CD4-positive, alpha-beta T cell treated with Interferon alpha-2 for 1 hour (primary cell): ENCODE data around the gene CRTC3.

Experiments
- DNase-seq, 2 donors: peaks; one replicate each; pipeline ENCODE4 v3.0.0-alpha.2; 2020 to 2022

The CRTC3 gene

DNA sequence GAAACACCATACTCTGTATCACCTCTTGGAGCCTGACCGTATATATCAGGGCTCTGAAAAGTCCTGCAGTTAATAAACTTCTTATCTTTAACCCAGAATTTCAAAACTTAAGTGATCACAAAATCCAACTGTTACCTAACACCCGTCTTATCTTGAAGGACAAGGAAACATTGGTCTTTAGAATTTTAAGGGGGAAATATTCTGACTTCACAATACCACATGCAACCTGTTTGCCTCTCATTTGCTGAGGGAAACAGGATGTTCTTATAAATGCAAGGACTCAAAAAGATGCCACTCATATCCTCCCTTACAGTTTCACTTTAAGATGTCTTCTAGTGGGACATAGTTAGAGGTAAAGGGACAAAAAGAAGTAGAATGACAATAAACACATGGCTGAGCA is 67.9 kb downstream of the CRTC3 start:
- peak in 1 of 2 donors; percentile 69 for DNase-seq

DNA sequence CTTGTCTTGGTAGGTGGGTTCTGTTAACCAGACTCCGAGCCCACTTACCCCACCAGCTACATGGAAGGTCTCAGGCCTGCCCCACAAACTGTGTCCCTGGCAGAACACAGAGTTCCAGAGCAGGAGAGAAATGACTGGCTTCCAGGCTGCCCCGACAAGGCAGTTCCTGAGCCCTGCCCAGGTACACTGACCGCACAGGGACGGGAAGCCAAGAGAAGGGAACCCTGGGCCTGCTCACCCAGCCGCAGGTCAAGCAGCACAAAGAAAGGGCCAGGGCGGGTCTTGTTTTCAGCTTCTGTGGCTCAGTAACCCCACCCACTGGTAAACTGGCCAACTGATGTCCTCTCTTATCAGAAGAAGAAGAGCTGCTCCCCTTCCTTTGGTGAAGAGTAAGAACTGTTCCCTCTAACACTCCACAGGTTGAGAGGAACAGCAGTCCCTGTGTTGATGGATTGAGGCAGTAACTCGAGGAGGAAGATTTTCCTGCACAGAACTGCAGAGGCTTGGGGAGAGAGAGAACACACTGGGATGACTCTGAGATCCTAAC is 68.4 kb downstream of the CRTC3 start:
- peak; percentile 37 to 54 for DNase-seq

DNA sequence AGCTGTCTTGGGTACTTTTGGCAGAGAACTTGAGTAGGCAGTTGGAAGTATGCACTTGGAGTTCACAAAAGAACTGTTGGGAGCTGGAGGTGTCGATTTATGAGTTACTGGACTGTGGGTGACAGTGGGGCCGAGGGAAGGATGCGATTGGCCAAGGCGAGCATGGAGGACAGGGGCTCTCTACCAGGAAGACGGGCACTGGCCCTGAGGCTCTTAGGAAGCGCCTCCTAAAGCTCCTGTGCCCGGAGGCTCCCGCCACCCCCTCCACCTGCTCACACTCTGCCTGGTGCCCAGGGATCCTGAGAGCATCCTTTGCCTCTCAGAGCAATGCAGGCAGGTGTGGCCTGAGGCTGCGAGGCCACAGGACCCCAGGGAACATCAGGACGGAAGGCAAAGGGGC is 69.0 kb downstream of the CRTC3 start:
- no peak for DNase-seq

DNA sequence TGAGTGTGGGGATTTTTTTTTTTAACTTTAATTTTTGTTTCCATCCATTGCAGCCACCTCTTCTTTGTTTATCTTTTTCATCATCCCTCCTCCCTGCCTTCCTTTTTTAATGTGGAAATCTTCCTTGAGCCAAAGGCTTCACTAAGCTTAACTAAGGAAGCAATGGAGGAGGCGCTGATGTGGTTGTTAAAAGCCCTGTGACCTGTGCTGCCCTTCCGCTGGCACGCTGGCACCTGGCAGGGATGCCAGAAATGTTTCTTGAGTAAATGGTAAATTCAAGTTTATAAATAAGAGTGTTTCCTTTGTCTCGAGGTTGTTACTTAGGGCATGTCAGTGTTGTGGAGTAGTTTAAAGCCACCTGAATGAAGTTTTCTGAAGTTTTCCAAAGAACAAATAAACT is 69.4 kb downstream of the CRTC3 start:
- DNase-seq = no peak

DNA sequence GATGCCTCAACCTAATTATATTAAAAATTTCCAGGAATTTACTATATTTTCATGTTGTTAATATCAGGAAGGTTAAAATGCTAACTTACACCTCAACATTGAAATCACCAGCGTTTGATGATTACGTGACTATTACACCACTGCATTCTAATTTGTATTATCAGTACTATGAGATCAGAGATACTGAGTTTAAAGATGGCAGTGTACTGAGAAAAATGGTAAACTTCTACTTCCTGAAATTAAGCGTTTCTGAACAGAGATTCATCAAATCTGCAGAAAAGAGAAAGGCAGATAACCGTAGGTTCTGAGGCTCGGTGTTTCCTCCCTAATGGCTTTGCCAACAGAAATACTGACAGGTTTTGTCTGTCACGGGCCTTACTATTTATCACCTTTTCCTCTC is 69.9 kb downstream of the CRTC3 start:
- no peak for DNase-seq

DNA sequence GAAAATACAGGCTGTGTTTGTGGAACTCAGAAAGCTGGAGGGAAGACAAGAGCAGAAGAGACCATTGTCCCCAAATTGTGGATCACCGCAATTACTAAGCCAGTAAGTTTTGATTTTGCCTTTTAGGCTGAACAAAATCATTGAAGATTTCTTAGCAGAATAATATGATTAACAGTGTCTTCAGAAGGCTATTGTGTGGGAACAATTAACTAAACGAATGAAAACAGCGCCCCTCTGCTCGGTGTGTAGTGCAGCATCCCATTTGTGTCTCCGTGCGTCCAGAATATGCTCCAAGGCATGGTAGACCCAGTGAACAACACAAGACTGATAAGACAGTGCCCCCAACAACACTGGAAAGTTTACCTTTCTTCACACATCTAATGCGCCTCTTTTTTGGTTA is 71.2 kb downstream of the CRTC3 start:
- DNase-seq = no peak

DNA sequence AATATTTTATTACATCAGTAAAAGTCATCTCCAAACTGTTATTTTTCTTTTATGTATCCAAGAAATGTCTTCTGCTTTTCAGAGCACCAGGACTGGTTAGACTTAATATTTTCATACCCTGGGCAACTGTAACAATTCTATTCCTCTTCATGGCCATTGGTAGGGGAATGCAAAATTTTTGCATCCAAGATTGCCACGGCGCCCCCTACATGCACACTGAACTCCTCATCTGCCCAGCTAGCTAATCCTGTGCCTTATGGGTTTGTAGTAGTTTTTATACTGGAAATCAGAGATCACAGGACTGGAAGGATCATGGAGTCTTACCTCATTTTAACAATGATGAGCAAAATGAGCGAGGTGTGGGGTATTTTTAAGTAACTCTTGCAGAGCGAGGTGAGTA is 74.2 kb downstream of the CRTC3 start:
- DNase-seq = peak; percentile 48 to 67

DNA sequence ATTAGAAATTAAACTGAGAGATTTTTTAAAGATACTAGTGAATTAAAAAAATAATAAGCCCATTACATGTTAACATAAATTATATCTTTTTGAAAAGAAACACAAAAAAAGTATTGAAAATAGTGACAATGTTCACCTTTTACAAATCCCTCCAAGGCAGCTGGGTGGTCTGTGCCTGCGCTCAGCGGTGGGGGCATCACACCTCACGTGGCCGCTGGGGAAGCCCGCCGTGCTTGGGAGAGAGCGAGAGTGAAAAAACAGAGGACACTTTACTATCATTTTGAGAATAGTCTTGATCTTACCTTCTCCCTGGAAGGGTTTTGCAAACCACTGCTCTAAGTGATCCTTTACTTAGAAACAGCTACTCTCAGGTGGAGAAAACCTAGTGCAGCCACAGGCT is 76.9 kb downstream of the CRTC3 start:
- no peak for DNase-seq

DNA sequence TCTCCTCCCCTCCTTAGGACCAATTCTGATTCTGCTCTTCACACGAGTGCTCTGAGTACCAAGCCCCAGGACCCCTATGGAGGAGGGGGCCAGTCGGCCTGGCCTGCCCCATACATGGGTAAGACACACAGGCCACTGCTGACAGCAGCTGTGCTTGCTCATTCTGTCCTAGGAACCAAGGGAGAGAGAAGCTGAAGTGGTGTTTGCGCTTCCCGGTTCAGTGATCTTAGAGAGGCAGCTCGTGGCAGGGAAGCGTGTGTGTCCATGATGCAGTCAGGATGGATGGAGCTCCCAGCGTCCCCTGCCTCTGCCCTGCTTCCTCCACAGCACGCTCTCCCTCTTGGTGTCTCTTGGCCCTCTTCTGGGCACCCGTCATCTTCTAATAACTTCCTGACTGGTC is 77.6 kb downstream of the CRTC3 start:
- no peak for DNase-seq

DNA sequence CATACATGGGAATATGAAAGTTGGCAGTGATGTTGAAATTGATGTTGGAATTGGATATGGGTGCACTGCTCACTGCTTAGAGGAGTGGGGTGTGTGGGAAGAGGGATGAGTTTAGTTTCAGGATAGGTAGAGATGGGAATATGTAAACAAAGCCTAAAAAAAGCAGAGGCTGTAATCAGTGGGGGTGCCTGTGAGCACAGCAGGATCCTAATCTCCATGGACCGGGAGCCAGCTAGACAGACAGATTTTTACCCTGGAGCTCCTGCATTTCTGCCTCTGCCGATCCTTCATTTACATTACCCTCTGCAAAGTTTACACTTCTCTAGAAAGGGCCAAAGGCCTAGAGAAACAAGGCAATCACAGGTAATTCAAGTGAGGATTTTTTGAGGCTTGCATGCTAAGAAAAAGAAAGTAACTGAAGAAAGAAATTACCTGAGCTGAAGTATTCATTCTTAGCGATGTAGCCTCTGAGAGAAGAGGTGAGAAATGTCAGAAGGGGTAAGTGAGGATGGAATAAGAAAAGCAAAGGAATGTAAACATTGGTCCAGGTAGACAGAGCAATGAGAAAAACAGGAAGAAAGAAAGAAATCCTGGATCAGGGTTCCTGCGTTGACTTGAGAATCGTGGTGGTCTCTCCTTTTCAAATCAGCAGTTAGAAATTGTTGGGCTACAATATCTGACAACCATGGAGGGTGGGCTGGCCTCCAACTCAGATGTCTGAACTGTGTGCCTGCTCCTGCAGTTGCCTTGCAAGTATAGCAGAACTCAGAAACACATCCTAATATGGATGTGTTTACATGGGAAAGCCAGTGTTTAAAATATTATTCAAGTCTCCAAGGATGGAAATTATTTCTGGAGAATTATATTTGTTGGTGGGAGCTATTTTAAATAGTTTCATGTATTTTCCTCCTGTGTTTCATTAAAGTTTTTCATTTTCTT is 79.8 kb downstream of the CRTC3 start:
- DNase-seq = no peak

DNA sequence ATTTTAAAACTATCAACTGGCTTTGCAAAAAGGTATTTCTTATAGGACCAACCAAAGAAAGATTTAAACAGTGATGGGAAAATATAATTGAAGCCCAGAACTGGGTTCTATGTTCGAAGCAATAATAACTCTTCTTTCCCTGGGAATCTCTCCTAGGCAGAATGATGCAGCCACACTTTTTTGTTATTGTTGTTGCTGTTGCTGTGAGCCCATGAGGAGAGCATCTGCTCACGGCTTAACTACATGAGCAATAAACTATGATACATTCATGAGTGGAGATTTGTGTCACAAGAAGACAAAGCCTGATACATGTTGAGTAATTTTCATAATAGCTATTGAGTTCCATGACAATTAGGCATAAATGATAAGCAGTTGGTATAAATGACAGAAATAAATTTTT is 80.5 kb downstream of the CRTC3 start:
- DNase-seq = no peak

DNA sequence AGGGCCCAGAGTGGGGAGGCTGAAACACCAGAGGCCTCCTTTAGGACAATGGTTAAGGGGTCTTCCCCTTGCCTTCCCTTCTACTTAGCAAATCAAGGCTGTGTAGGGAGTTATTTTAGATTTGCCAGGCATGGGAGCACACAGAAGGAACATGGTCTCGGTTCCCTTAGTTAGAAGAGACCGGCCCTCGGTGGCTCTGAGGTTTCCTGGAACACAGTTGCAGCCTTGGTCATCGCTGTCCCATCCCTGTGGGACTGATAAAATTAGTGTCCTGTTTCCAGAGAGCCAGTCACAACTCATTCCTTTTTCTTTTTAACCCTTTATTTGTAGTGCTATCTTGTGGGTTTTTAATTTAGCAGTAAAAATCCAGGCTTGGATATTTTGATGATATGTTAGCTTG is 81.4 kb downstream of the CRTC3 start:
- no peak for DNase-seq

DNA sequence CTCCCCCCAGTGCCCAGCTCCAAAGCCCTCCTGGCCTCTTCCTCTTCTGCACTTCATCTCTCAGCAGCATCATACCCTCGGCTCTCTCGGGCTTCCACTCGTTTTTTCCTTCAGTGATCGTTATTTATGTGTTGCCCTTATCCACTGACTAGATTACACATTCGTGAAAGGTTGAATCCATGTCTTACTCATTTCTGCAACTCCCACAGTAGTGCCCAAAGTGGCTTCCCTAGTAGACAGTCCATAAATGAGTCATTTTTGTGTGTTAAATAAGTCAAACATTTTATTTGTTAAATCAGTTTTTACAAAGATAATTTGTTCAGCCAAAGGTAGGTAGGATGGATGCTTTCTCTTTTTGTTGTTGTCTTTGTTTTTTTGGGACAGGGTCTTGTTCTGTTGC is 87.4 kb downstream of the CRTC3 start:
- no peak for DNase-seq

DNA sequence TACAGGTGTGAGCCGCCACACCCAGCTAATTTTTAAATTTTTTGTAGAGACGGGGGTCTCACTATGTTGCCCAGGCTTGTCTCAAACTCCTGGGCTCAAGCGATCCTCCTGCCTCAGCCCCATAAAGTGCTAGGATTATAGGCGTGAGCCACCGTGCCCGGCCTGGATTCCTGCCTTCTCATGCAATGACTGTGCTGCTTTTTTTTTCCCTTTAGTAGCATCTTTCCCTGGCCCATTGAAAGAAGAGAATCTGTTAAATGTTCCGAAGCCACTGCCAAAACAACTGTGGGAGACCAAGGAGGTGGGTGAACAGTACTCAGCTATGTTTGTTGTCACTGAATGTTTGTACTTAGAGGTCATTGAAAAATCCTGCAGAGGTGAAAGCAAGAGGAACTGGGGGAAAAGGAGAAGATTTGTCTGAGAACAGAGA is 88.0 kb downstream of the CRTC3 start:
- DNase-seq = no peak

DNA sequence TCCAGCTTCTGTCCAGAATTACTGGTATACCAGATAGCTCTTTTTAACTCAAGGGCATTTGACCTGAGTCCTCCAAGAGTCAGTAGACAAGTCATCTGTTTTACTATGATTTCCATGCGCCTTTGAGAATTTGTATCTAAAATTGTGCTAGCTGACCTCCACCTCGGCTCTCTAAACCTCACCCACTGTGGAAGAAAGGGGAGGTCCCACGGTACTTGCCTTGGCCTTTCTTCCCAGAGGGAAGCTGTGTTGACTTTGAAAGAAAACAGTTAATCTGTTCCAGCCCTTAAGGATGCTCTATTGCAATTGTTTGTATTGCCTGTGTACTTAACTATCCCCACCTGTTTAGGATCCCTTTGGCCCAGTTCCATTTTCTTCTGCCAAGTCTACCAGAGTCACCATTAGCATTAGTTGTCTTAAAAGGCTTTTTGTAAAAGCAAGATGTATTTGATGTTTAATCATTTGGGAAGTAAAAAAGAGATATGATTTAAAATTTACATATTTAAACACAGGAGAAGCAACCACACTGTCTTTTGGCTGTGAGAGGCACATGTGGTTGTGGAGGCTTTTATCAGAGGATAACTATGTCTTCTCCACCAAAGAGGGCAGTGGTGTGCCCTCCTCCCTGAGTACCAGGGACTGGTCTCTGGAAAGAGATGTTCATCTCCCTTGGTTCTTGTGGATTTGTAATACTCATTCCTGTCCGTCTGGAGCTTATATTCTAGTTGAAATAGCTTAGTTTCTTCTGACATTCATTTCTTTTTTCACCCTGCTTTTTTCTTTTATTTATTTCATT is 88.8 kb downstream of the CRTC3 start:
- no peak for DNase-seq

DNA sequence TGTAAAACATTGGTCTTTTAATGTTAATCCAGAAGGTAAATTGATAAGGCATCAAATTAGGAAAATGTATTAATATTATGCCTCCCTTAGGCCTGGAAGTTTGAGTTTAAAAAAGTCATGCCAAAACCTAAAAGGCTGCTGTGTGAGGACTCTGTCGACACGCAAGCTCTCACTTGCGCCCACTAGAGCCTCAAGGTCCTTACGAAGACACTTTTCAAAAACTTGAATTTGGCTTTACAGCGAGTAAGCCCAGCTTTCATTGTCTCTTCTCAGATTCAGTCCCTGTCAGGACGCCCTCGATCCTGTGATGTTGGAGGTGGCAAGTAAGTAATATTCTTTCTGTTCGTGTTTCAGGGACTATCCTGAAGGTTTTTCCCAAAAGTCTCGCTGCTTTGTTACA is 89.7 kb downstream of the CRTC3 start:
- no peak for DNase-seq

DNA sequence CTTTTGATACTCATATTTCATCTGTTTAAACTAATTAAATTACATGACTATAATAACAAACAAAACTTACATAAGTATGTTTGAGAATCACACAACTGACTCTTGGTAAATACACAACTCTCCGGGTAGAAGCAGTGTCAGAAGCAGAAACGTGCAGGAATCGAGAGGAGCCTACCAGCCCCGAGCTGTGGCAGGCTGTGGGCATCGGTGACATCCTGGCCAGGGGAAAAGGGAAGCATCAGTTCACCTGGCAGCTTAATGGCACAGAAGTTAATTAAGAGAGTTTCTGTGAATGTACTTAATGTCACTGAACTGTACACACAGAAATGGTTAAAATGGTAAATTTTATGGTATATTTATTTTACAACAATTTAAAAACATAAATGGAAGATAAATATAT is 90.2 kb downstream of the CRTC3 start:
- no peak for DNase-seq

DNA sequence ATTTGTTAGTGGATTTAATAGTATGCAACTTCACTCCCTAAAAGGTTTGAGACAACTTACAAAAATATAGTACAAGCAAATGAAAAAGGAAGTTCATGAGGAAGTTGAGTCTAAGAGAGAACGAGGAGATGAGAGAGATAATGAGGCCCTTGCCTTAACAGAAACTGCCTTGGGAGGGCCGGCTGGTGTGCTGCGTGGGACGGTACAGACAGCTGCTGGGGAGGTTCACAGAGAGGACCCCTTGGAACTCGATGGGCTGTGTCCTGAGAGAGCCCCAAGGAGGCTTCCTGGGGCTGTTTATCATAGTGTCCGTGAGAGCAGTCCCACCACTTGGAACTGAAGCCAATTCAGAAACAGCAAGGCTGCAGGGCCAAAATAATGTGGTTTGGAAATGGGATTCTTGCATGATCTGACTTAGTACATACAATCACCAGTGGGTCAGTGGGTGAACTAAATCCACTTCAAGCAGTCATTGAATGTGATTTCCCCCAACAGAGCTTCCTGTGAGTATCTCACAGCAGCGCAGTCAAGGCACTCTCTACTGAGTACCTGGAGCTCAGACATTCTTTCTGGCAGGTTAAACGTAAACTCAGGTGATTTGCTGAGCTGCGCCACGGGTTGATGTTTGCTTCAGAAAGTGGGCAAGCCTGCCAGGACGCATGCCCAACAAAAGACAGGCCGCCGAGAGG is 90.8 kb downstream of the CRTC3 start:
- peak; percentile 11 to 28 for DNase-seq

DNA sequence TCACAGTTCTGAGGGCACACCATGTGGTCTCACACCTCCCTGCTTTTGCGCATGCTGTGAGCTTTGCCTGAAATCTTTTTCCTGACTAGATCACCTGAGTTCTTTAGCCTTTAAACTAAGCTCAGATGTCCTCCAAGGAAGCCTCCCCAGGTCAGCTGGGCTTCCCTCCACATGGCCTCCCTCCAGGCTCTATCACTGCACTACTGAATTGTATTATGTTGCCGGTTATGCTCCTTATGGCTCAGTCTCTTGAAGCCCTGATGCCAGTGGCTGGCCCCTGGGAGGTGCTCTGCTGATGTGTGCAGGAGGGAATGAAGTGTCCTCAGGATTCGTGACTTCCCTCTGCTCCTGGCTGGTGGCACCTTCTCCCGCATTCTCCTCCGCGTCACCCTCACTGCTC is 94.1 kb downstream of the CRTC3 start:
- no peak for DNase-seq

DNA sequence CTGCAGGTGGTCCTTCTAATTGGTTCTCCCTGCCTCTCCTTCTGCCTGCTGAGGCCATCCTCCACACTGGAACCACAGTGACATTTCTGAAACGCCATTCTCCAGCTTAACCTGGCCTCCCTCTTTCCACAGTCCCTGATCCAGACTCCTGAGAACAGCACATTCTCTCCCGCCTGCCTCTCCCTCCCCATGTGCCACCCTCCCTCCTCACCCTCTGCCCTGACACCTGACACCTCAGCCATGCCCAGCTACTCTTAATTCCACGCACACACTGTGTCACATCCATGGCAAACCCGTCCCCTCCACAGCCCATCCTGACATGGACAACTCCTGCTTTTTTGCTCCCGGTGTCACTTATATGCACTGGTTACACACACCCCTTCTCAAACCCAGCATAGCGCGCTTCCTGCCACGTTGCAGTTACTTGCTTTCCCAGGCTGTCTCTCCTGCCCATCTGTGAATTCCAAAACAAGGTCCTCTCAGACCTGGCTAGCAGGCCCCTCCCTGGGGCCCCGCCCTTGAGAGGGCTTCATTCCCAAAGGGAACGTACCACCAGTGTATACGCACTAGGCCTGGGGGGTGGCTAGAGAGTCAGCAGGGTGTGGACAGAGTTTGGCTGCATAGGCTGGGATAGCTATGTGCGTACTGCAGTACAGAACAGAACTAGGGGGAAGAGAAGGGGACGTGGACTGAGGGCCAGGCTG is 94.7 kb downstream of the CRTC3 start:
- no peak for DNase-seq

DNA sequence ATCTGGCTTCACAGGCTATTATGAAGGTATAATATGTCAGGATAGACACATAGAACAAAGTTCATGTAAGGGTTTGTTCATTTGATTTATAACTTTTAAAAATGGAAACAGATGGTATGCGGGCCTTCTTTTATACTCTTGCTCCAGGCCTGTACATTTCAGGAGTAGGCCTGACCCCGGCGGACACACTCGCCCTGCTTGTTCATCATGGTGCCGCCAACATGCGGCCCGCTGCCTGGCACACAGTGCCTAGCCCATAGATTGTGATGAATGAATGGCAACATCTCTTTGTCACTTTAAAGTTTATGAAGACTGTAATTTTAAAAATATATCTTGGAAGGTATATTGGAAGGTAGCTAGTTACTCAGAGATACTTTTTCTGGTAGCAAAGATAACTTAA is 95.3 kb downstream of the CRTC3 start:
- no peak for DNase-seq

DNA sequence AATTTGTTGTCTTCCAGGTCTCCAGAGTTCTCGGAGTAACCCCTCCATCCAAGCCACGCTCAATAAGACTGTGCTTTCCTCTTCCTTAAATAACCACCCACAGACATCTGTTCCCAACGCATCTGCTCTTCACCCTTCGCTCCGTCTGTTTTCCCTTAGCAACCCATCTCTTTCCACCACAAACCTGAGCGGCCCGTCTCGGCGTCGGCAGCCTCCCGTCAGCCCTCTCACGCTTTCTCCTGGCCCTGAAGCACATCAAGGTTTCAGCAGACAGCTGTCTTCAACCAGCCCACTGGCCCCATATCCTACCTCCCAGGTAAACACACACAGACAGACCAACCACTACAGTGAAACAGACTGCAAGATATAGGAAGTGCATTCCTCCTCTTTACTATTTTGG is 99.5 kb downstream of the CRTC3 start:
- no peak for DNase-seq

DNA sequence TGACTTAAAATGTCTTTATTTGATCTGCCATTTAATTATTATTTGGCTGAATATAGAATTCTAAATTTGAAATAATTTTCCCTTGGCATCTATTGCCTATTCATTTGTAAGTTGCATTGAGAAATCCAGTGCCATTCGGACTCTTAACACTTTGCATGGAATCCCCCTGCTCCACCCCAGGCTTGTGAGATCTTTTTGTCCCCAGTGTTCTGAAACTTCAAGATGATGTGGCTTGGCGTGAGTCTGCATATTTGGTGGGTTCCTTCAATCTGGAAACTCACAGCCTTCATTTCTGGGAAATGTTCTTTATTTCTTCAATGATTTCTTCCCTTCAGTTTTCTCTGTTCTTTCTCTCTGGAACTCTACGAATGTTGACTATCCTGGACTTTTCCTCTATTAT is 103.6 kb downstream of the CRTC3 start:
- no peak for DNase-seq
